Measurements from ENCODE around the gene A2ML1.

- TF ChIP-seq CTCF (conservative IDR thresholded peaks at IDR 0.05; ENCODE audit: low read depth, low read length) (no peak), EZH2 (IDR thresholded peaks at IDR 0.05; ENCODE audit: borderline replicate concordance, low read depth, low read length, poor library complexity, severe bottlenecking) (no peak)
Observed at GRCh38 chr12:8913702-8914032, 91.2 kb downstream of the A2ML1 start.
